Fibroblast of peridontal ligament (primary cell): ENCODE data around the gene EDEM1.
A peak's percentile ranks its signal among the peaks of the same experiment; 100 is the strongest.
"Not testable (repeated sequence)": the region's sequence is repeated elsewhere in the genome, so short reads cannot be mapped to it uniquely, and the experiment has no call there.

Experiments
- DNase-seq: peaks from one replicate; pipeline ENCODE4 v3.0.0-alpha.2; 2010; ENCODE audit errors: extremely low read depth

Gene EDEM1

DNA sequence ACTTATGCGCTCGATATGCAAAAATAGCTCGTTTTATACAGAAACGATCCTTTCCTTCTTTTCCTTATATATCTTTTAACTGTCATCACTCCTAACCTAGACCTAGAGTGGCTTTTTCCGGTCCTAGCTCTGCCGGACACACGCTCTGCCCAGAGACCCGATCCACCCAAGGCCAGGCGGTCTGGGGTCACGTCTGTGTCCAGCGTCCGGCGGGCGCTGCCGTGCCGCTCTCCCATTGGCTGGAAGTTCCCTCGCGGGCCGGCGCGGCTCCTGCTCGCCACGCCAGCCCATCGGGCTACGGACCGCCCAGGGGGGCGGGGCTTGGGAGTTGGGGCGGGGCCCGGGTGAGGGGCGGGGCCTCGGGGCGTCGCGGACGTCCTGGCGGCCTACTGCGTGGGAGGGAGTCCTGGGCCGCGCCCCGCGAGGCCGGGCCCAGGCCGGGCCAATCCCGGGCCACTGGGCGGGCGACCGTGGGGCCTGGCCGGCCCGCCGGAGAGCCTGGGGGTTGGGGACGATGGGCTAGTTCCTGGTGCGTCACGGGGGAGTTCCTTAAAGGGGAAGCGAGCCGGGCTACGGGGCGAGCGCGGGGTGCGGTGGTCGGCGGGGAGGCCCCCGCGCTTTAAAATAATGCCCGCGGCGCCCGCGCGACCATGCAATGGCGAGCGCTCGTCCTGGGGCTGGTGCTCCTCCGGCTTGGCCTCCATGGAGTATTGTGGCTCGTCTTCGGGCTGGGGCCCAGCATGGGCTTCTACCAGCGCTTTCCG lies at the start of gene EDEM1:
EDEM1 (plus strand) TSS at position 552 of the 764 bp plus-strand sequence; CDS start at position 651, 99 bp downstream.
- peak; percentile 89 for DNase-seq

DNA sequence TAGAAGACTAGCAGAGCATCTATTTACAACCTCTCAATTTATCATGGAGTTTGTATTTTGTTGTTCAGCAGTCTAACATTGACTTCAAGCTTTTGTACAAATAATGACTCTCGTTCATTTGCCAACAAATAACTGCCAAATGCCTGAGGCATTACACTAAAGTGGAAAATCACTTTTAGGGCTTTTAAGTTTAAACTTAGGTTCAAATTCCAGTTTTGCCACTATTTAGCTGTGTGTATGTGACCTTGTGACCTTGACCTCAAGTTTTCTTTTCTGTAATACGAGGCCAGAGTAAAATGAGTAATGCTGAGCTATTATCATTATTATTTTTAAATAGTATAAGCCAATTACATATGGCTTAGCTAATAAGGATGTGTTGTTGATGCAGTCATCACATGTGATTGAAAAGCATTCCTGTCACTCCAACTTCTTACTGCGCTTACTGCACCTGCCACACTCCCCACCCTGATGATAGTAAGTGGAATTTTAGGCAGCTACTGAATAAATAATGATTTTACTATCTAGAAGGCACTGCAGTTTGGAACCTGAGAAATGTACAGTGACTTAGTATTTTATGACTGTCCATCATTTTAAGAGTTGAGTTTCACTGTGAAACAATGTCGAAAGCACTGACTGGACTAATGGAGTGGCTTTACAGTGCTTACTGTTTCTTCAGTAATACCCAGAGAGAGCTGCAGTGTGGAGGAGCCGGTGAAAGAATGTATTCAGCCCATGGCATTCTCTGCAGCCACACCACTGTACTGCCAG lies 49.1 kb upstream of the EDEM1 start:
- peak; percentile 48 for DNase-seq

DNA sequence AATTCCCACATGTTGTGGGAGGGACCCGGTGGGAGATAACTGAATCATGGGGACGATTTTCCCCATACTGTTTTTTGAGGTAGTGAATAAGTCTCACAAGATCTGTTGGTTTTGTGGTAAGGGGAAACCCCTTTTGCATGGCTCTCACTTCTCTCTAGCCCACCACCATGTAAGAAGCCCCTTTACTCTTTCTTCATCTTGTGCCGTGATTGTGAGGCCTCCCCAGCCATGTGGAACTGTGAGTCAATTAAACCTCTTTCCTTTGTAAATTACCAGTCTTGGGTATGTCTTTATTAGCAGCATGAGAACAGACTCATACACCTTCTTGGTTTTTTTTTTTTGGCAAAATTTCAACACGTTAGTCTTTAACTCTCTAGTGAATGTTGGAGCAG lies 47.3 kb upstream of the EDEM1 start:
- no peak for DNase-seq

DNA sequence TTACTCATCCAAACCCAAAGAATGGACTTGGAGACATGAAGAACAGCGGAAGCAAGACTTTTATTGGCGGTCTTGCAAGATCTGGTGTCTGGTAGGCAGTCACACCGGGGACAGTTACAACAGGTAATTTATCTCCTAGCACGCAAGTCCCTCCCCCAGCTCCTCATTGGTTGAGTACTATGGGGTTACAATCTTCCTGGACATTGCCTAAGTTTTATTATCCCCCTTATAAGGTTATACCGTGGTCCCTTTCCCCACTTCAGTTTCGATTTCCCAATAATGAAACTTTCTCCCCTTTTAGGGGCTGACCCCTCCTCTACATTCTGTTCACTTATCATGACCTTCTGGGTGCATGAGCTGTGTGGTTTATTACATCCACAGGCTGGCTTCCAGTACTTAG lies 46.7 kb upstream of the EDEM1 start:
- DNase-seq, result no peak

- no peak for DNase-seq
Observed at GRCh38 chr3:5141760-5142159, 45.7 kb upstream of the EDEM1 start.

GRCh38 chr3:5143464-5143863 lies 44.0 kb upstream of the EDEM1 start:
- no peak for DNase-seq

DNA sequence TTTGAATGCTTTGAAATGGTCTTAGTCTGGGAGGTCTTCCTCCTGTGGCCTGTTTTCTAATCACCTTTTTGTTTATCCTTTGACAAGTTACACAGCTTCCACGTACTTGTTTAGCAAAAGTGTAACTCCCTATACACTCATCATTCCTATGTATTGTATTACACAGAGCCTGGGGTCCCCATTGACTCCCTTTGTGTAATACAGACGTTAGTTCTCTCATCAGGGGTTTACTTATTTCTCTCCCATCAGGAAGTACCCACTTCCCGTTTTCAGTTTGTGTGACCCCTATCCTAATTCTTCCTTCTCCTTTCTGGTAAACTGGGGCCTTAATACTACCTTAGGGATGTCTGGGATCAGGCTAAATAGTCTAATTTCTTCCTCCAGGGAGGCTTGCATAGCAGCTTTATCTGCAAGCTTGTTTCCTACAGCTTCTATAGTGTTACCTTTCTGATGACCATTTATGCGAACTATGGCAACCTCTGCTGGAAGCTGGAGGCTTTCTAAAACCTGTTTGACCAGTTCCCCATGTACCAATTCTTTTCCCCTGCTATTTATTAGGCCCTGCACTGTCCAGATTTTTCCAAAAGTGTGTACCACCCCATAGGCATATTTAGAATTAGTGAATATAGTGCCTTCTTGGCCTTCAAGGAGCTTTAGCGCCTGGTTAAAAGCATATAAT lies 43.1 kb upstream of the EDEM1 start:
- no peak for DNase-seq

- no peak for DNase-seq
Observed at GRCh38 chr3:5145120-5145519, 42.4 kb upstream of the EDEM1 start.

DNA sequence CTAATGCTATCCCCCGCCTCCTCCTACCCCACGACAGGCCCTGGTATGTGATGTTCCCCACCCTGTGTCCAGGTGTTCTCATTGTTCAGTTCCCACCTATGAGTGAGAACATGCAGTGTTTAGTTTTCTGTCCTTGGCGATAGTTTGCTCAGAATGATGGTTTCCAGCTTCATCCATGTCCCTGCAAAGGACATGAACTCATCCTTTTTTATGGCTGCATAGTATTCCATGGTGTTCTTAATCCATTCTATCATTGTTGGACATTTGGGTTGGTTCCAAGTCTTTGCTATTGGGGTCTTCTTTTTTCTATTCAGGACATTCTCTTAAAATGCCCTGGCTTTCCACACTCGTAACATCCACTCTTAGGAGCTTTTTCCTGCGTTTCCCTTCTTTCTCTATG lies 40.4 kb upstream of the EDEM1 start:
- not testable (repeated sequence) for DNase-seq

- no peak for DNase-seq
Observed at GRCh38 chr3:5149306-5149880, 38.1 kb upstream of the EDEM1 start.

DNA sequence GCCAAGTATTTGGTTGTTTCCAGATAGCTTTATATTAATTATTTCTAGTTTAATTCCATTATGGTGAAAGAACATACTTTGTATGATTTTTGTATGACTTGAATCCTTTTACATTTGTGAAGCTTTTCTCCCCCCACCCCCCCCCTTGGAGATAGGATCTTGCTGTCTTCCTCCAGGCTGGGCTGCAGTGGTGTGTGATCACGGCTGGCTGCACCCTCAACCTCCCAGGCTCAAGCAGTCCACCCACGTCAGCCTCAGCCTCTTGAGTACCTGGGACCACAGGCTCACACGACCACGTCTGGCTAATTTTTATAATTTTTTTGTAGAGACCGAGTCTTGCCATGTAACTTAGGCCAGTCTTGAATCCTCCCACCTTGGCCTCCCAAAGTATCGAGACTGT lies 35.9 kb upstream of the EDEM1 start:
- DNase-seq, result no peak

DNA sequence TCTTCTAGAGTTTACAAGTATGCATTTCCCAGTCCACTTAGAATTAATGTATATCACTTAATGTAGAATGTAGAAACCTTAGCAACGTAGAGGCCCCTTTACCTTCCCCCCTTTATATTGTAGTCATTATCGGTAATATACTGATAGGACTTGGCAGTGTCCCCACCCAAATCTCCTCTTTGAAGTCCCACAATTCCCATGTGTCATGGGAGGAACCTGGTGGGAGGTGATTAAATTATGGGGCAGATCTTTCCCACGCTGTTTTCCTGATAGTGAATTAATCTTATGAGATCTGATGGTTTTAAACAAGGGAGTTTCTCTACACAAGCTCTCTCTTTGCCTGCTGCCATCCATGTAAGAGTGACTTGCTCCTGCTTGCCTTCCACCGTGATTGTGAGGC lies 34.4 kb upstream of the EDEM1 start:
- no peak for DNase-seq

DNA sequence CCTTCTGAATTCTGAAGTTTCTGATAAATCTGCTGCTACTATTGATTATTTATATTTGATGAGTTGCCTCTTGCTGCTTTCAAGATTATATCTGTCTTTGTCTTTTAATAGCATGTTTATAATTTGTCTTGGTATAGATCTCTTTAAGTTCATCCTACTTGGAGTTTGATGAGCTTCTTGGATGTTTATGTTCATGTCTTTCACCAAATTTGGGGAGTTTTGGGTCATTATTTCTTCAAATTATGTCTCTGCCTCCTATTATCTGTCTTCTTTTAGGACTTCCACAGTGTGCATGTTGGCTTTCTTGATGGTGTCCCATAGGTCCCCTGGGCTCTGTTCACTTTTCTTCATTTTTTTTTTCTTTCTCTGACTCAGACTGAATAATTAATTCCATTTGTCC lies 32.3 kb upstream of the EDEM1 start:
- DNase-seq, result no peak

- no peak for DNase-seq
Observed at GRCh38 chr3:5160321-5160720, 27.2 kb upstream of the EDEM1 start.

- DNase-seq, result no peak
Observed at GRCh38 chr3:5160940-5161858, 26.3 kb upstream of the EDEM1 start.

- peak; percentile 30 for DNase-seq
Observed at GRCh38 chr3:5162102-5162501, 25.4 kb upstream of the EDEM1 start.

GRCh38 chr3:5165698-5166097 lies 21.8 kb upstream of the EDEM1 start:
- no peak for DNase-seq

DNA sequence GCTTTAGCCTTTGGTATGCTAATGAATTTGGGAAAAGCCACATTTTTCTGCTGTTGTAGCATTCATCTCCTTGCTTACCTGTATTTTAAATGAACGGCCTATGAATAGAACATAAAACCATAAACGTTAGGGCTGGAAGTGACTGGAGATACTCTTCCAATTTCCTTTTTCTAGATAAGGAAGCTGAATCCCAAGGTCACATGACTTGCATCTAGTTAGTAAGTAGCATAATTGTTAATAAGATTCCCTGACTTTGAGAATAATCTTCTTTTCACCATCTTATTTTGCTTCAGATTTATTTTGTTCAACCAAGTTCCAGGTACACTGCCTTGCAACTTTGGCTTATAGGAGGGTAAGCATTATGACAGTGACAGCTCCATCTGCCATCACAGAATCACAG lies 20.7 kb upstream of the EDEM1 start:
- no peak for DNase-seq

DNA sequence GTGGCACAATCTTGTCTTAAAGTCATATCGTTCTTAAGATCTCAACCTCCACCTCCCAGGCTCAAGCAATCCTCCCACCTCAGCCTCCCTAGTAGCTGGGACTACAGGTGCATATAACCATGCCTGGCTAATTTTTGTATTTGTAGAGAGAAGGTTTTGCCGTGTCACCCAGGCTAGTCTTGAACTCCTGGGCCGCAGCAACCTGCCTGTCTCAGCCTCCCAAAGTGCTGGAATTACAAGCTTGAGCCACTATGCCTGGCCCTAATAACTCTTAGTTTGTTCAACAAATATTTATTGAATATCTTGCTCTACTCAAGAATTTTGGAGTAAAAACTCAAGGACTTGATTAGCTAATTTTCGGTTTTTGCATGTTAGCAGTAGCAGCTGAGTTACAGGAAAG lies 19.4 kb upstream of the EDEM1 start:
- DNase-seq, result no peak

DNA sequence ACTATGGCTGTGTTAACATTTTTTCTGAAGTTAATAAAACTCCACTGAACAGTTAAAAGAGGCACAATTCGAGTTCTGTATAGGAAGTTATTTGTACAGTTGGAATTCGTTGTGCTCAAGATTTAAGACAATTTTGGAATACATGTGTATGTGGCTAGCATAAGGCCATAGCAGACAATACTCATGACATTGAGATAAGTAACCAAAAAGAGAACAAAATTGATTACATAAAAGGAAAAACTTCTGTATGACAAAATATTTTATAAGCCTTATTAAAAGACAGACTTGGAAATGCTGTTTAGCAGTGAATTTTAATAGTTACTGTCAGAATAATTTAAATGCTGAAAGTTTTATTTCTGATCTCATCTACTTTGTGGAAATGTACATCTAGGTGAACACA lies 17.7 kb upstream of the EDEM1 start:
- DNase-seq, result no peak

- DNase-seq, result no peak
Observed at GRCh38 chr3:5170975-5171374, 16.5 kb upstream of the EDEM1 start.
